Lower leg skin (tissue), 3 donors: ENCODE data around the gene TMCC1.

Experiments
- POLR2A ChIP-seq, 2 donors: fragments of 450-650 bp; IDR thresholded peaks; one replicate each; pipeline ENCODE4 v1.6.1; 2016 to 2017; ENCODE audit warnings: antibody characterized with exemption in 2 of 2, mild to moderate bottlenecking in 1 of 2, moderate library complexity in 1 of 2
- TF ChIP-seq, protein P1 (sequence below), 3 donors: fragments of 450-650 bp; IDR thresholded peaks; one replicate each; pipeline ENCODE4 v1.5.1; 2016; ENCODE audit warnings: antibody characterized with exemption in 3 of 3, mild to moderate bottlenecking in 3 of 3, moderate library complexity in 2 of 3

DNA sequence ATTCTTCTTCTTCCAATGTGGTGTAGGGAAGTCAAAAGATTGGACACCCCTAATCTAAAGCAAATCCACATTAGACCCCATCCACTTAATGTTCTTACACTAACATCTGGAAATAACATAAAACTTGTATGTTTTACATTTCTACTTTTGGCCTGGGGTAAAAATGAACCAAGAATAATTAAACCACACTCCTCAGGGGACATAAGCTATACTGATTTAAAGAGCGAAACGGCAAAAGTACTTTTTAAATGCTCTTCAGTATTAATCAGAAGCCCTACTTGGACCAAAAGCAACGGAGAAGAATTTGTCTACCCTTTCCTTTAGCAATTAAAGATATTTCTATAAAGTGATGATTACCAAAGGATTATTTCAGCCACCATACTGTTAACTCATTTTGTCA, 123.9 kb downstream of the TMCC1 start:
- TF ChIP-seq, protein P1, sequence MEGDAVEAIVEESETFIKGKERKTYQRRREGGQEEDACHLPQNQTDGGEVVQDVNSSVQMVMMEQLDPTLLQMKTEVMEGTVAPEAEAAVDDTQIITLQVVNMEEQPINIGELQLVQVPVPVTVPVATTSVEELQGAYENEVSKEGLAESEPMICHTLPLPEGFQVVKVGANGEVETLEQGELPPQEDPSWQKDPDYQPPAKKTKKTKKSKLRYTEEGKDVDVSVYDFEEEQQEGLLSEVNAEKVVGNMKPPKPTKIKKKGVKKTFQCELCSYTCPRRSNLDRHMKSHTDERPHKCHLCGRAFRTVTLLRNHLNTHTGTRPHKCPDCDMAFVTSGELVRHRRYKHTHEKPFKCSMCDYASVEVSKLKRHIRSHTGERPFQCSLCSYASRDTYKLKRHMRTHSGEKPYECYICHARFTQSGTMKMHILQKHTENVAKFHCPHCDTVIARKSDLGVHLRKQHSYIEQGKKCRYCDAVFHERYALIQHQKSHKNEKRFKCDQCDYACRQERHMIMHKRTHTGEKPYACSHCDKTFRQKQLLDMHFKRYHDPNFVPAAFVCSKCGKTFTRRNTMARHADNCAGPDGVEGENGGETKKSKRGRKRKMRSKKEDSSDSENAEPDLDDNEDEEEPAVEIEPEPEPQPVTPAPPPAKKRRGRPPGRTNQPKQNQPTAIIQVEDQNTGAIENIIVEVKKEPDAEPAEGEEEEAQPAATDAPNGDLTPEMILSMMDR (IDR thresholded peaks at IDR 0.05): no peak
- no peak for TF ChIP-seq POLR2A (IDR thresholded peaks at IDR 0.05)
